Measurements from ENCODE around the gene ATP13A4.

Gene ATP13A4

GRCh38 chr3:193592841-193593667 lies 38.4 kb upstream of the ATP13A4 start, which contains the start of gene OPA1:
Gene OPA1 (plus strand): TSS chr3:193593208. CDS start chr3:193593378, 170 bp downstream.
- DNase-seq (ENCODE audit: low read depth), result peak; percentile 95
- peak within 1 kb of the TSS; percentile 72 for H3K4me3 ChIP-seq (ENCODE audit: low read length)
- TF ChIP-seq CTCF (conservative IDR thresholded peaks at IDR 0.05; ENCODE audit: low read depth, low read length), result peak; percentile 21

- peak; percentile 87 for DNase-seq (ENCODE audit: low read depth)
- no peak overlapping the region for H3K4me3 ChIP-seq (ENCODE audit: low read length)
- no peak for TF ChIP-seq CTCF (conservative IDR thresholded peaks at IDR 0.05; ENCODE audit: low read depth, low read length)
These were observed 35.6 kb upstream of the ATP13A4 start for GRCh38 chr3:193590088-193590856.

GRCh38 chr3:193589616-193590015 lies 34.9 kb upstream of the ATP13A4 start:
- TF ChIP-seq CTCF (conservative IDR thresholded peaks at IDR 0.05; ENCODE audit: low read depth, low read length), result no peak
- DNase-seq (ENCODE audit: low read depth), result no peak
- H3K4me3 ChIP-seq (ENCODE audit: low read length), result no peak overlapping the region

GRCh38 chr3:193589129-193589528 lies 34.4 kb upstream of the ATP13A4 start:
- no peak overlapping the region for H3K4me3 ChIP-seq (ENCODE audit: low read length)
- TF ChIP-seq CTCF (conservative IDR thresholded peaks at IDR 0.05; ENCODE audit: low read depth, low read length), result no peak
- DNase-seq (ENCODE audit: low read depth), result no peak

GRCh38 chr3:193586526-193586925 lies 31.8 kb upstream of the ATP13A4 start:
- H3K4me3 ChIP-seq (ENCODE audit: low read length), result no peak overlapping the region
- no peak for TF ChIP-seq CTCF (conservative IDR thresholded peaks at IDR 0.05; ENCODE audit: low read depth, low read length)
- no peak for DNase-seq (ENCODE audit: low read depth)

- no peak overlapping the region for H3K4me3 ChIP-seq (ENCODE audit: low read length)
- DNase-seq (ENCODE audit: low read depth), result no peak
- TF ChIP-seq CTCF (conservative IDR thresholded peaks at IDR 0.05; ENCODE audit: low read depth, low read length), result no peak
These were observed 30.8 kb upstream of the ATP13A4 start for GRCh38 chr3:193585530-193585929.
